Astrocyte (in vitro differentiated cells and primary cell): ENCODE measurements around the gene SMIM20. TPM values are rescaled to one million over a fixed set of nuclear protein-coding genes. Genes with fewer than 3 reads are reported as not detected.

Source experiments
- DNase-seq: peaks from one replicate; pipeline ENCODE4 v3.0.0-alpha.2; 2010; ENCODE audit warnings: low read depth
- FAIRE-seq: peaks from 2 replicates; lab custom pipeline; 2011; peaks lifted over from hg19 to GRCh38; lab: Jason Lieb, UNC
- H2AFZ ChIP-seq: 2 replicates; pipeline ENCODE4 v1.6.0; 2012; ENCODE audit warnings: low read depth, low read length, inconsistent platforms
- H3K27ac ChIP-seq: 2 replicates; pipeline ENCODE4 v1.5.1; 2011; ENCODE audit warnings: low read depth, low read length, inconsistent platforms
- H3K27me3 ChIP-seq: 2 replicates; pipeline ENCODE4 v1.6.0; 2011; ENCODE audit warnings: low read length, inconsistent platforms; ENCODE audit not compliant: insufficient read depth
- H3K36me3 ChIP-seq: 2 replicates; pipeline ENCODE4 v1.5.1; 2011; ENCODE audit warnings: low read length, inconsistent platforms; ENCODE audit not compliant: insufficient read depth
- H3K4me1 ChIP-seq: 2 replicates; pipeline ENCODE4 v1.5.1; 2011; ENCODE audit warnings: low read length, inconsistent platforms; ENCODE audit not compliant: insufficient read depth
- H3K4me2 ChIP-seq: 2 replicates; pipeline ENCODE4 v1.6.0; 2012; ENCODE audit warnings: low read length, inconsistent platforms
- H3K4me3 ChIP-seq: 2 replicates; pipeline ENCODE4 v1.5.1; 2011; ENCODE audit warnings: low read depth, mild to moderate bottlenecking, low read length, inconsistent platforms; ENCODE audit not compliant: insufficient read depth
- H3K79me2 ChIP-seq: 2 replicates; pipeline ENCODE4 v1.6.0; 2012; ENCODE audit warnings: mild to moderate bottlenecking, low read length, inconsistent platforms; ENCODE audit not compliant: insufficient read depth
- H3K9ac ChIP-seq: 2 replicates; pipeline ENCODE4 v1.6.0; 2012; ENCODE audit warnings: mild to moderate bottlenecking, low read length, inconsistent platforms
- H3K9me3 ChIP-seq: 2 replicates; pipeline ENCODE4 v1.5.1; 2012; ENCODE audit warnings: low read depth, mild to moderate bottlenecking, low read length, inconsistent platforms; ENCODE audit not compliant: insufficient read depth
- H4K20me1 ChIP-seq: 2 replicates; pipeline ENCODE4 v1.6.0; 2012; ENCODE audit warnings: low read length, inconsistent platforms; ENCODE audit not compliant: insufficient read depth
- H3K27ac Mint-ChIP-seq: one replicate; pipeline ENCODE4 v1.8.0; 2021; ENCODE audit warnings: mild to moderate bottlenecking, mixed read lengths; ENCODE audit not compliant: unreplicated experiment
- H3K27me3 Mint-ChIP-seq: one replicate; pipeline ENCODE4 v1.8.0; 2021; ENCODE audit warnings: low read depth, mixed read lengths; ENCODE audit not compliant: unreplicated experiment
- H3K36me3 Mint-ChIP-seq: one replicate; pipeline ENCODE4 v1.8.0; 2021; ENCODE audit warnings: low read depth, mixed read lengths; ENCODE audit not compliant: unreplicated experiment
- H3K4me1 Mint-ChIP-seq: one replicate; pipeline ENCODE4 v1.8.0; 2021; ENCODE audit warnings: low read depth, mixed read lengths; ENCODE audit not compliant: unreplicated experiment
- H3K4me3 Mint-ChIP-seq: one replicate; pipeline ENCODE4 v1.8.0; 2021; ENCODE audit warnings: mild to moderate bottlenecking, moderate library complexity, mixed read lengths; ENCODE audit not compliant: unreplicated experiment
- H3K9me3 Mint-ChIP-seq: one replicate; pipeline ENCODE4 v1.8.0; 2021; ENCODE audit warnings: mild to moderate bottlenecking, mixed read lengths; ENCODE audit not compliant: unreplicated experiment
- EZH2 ChIP-seq: IDR thresholded peaks from 2 replicates; pipeline ENCODE4 v1.6.1; 2012; ENCODE audit warnings: mild to moderate bottlenecking, low read length, inconsistent platforms; ENCODE audit not compliant: insufficient read depth
- total RNA-seq: library from RNA; stranded (reverse); gene quantifications from 2 replicates; pipeline ENCODE4 v1.2.1, GENCODE V29; 2021
- TF ChIP-seq, protein P1 (sequence below): IDR thresholded peaks from 2 replicates; pipeline ENCODE4 v1.5.1; 2011; ENCODE audit warnings: low read depth, mild to moderate bottlenecking, inconsistent platforms, low read length, moderate library complexity; ENCODE audit not compliant: insufficient read depth

Gene SMIM20
- total RNA-seq, 1 donor from 2014 or later = 19.4 TPM

- Histone ChIP-seq H3K27ac (no peak overlapping the region), H2AFZ (no peak overlapping the region), H4K20me1 (no peaks in the 10 kb centered on the region), H3K9ac (no peak overlapping the region), H3K27me3 (peaks cover 7% of the 10 kb centered on the region), H3K36me3 (no peaks in the 10 kb centered on the region), H3K4me1 (peaks cover 10% of the 10 kb centered on the region), H3K4me3 (no peak overlapping the region), H3K4me2 (no peak overlapping the region), H3K79me2 (no peaks in the 10 kb centered on the region), H3K9me3 (no peaks in the 10 kb centered on the region)
- Mint-ChIP-seq H3K36me3 (no peaks in the 10 kb centered on the region), H3K27me3 (peaks cover 3% of the 10 kb centered on the region), H3K27ac (no peak overlapping the region), H3K4me1 (peaks cover 10% of the 10 kb centered on the region), H3K4me3 (no peak overlapping the region), H3K9me3 (peaks cover 5% of the 10 kb centered on the region)
- no peak for DNase-seq
- TF ChIP-seq EZH2 = no peak
- TF ChIP-seq, protein P1, sequence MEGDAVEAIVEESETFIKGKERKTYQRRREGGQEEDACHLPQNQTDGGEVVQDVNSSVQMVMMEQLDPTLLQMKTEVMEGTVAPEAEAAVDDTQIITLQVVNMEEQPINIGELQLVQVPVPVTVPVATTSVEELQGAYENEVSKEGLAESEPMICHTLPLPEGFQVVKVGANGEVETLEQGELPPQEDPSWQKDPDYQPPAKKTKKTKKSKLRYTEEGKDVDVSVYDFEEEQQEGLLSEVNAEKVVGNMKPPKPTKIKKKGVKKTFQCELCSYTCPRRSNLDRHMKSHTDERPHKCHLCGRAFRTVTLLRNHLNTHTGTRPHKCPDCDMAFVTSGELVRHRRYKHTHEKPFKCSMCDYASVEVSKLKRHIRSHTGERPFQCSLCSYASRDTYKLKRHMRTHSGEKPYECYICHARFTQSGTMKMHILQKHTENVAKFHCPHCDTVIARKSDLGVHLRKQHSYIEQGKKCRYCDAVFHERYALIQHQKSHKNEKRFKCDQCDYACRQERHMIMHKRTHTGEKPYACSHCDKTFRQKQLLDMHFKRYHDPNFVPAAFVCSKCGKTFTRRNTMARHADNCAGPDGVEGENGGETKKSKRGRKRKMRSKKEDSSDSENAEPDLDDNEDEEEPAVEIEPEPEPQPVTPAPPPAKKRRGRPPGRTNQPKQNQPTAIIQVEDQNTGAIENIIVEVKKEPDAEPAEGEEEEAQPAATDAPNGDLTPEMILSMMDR = no peak
- FAIRE-seq = no peak
Observed at GRCh38 chr4:25972366-25972765, 58.3 kb downstream of the SMIM20 start.

GRCh38 chr4:25972984-25973745 is 59.1 kb downstream of the SMIM20 start:
- H3K27ac Mint-ChIP-seq = no peak overlapping the region
- H3K4me3 ChIP-seq = no peak overlapping the region

More at GRCh38 chr4:25972984-25973745, 59.1 kb downstream of the SMIM20 start:
- H3K4me3 Mint-ChIP-seq = no peak overlapping the region
- DNase-seq = no peak
- Histone ChIP-seq H3K4me2 (no peak overlapping the region), H3K27ac (no peak overlapping the region), H3K27me3 (peaks cover 7% of the 10 kb centered on the region), H3K36me3 (no peaks in the 10 kb centered on the region), H3K9ac (no peak overlapping the region), H3K79me2 (no peaks in the 10 kb centered on the region), H3K4me1 (peaks cover 10% of the 10 kb centered on the region), H4K20me1 (no peaks in the 10 kb centered on the region), H2AFZ (no peak overlapping the region), H3K9me3 (no peaks in the 10 kb centered on the region)
- peaks cover 5% of the 10 kb centered on the region for H3K9me3 Mint-ChIP-seq
- peaks cover 8% of the 10 kb centered on the region for H3K4me1 Mint-ChIP-seq
- TF ChIP-seq, protein P1 = no peak
- no peak for TF ChIP-seq EZH2
- peaks cover 3% of the 10 kb centered on the region for H3K27me3 Mint-ChIP-seq
- FAIRE-seq = no peak
- no peaks in the 10 kb centered on the region for H3K36me3 Mint-ChIP-seq
